ENCODE measurements around the gene TEX51.

The TEX51 gene

DNA sequence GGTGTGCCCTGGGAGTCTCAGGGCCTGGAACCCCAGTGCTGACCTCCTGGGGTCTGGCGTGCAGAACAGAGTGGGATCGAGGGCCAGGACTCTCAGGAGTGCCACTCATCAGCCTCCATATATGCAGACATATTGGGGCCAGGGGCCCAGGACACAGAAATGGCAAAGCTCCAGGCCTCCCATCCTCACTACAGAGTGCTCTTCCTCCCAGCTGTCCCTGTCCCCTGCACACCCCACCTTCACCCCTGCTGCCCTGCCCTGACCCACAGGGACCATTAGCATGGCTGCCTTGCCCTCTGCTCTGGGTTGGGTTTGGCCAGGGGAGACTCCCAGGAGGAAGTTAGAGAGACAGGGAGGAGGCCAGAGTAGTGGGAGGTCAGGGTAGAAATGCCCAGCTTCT is 2.8 kb downstream of the TEX51 start:
- TF ChIP-seq, protein P1, sequence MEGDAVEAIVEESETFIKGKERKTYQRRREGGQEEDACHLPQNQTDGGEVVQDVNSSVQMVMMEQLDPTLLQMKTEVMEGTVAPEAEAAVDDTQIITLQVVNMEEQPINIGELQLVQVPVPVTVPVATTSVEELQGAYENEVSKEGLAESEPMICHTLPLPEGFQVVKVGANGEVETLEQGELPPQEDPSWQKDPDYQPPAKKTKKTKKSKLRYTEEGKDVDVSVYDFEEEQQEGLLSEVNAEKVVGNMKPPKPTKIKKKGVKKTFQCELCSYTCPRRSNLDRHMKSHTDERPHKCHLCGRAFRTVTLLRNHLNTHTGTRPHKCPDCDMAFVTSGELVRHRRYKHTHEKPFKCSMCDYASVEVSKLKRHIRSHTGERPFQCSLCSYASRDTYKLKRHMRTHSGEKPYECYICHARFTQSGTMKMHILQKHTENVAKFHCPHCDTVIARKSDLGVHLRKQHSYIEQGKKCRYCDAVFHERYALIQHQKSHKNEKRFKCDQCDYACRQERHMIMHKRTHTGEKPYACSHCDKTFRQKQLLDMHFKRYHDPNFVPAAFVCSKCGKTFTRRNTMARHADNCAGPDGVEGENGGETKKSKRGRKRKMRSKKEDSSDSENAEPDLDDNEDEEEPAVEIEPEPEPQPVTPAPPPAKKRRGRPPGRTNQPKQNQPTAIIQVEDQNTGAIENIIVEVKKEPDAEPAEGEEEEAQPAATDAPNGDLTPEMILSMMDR (IDR thresholded peaks at IDR 0.05; ENCODE audit: low read depth, low read length): no peak
- Histone ChIP-seq H3K36me3 (no peaks in the 10 kb centered on the region), H3K27me3 (ENCODE audit: insufficient read depth, low read depth, severe bottlenecking) (peaks cover 23% of the 10 kb centered on the region), H3K9me3 (ENCODE audit: severe bottlenecking) (peaks cover 3% of the 10 kb centered on the region), H3K4me3 (ENCODE audit: low read depth, low read length) (no peak overlapping the region), H3K27ac (no peak overlapping the region)
- DNase-seq: no peak

DNA sequence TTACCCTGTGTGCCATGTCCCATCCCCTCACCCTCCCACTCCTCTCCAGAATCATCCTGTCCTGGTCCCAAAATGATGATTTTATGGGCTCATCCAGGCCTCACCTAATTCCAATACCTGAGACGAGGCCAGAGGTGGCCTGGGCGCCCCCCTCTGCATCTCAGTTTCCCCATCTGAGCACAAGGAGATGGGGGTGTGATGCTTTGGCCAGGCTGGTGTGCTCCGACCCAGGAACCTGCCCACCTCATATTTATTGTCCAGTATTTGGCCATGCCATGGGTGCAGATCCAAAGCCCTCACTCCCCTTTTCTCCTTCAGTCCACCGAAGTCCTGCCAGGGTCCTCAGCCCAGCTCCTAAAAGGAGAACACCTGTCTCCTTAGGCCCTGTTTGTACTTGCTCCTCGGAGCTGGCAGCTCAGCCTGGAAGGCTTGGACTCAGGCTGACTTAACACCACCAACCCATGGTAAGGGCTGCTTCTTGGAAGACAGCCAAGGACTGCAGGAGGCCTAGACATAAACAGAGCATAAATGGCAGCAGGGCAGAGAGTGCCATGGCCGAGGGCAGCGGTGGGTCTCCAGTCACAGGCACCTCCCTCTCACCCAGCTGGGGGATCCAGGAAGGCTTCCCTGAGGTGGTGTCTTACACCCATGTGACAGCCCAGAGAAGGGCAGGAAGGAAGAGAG is 3.6 kb downstream of the TEX51 start:
- H3K36me3 ChIP-seq: no peaks in the 10 kb centered on the region
- H3K4me3 ChIP-seq (ENCODE audit: low read depth, low read length): no peak overlapping the region
- H3K27ac ChIP-seq: no peak overlapping the region
- H3K9me3 ChIP-seq (ENCODE audit: severe bottlenecking): peaks cover 3% of the 10 kb centered on the region
- peaks cover 28% of the 10 kb centered on the region for H3K27me3 ChIP-seq (ENCODE audit: insufficient read depth, low read depth, severe bottlenecking)
- TF ChIP-seq, protein P1 (IDR thresholded peaks at IDR 0.05; ENCODE audit: low read depth, low read length): no peak
- no peak for DNase-seq

DNA sequence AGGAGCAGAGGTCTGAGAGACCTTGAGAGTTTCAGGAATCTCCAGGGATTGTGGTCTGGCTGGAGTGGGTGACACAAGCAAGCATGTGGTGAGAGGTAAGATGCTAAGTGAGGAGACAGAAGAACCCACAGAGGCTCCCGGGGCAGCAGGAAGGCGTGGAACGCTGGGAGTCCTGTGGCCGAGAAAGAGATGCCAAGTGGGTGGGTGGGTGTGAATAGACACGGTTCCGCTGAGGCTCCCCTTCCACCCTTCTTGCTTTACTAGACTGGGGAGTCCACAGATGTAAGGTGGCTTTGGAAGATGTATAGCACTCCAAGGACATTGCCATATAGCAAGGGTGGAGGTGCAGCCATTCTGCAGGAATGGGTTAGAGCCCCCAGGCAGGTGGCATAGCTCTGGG is 4.2 kb downstream of the TEX51 start:
- Histone ChIP-seq H3K27ac (no peak overlapping the region), H3K36me3 (no peaks in the 10 kb centered on the region), H3K27me3 (ENCODE audit: insufficient read depth, low read depth, severe bottlenecking) (peaks cover 30% of the 10 kb centered on the region), H3K9me3 (ENCODE audit: severe bottlenecking) (peaks cover 3% of the 10 kb centered on the region), H3K4me3 (ENCODE audit: low read depth, low read length) (no peak overlapping the region)
- DNase-seq: no peak
- TF ChIP-seq, protein P1 (IDR thresholded peaks at IDR 0.05; ENCODE audit: low read depth, low read length): no peak

DNA sequence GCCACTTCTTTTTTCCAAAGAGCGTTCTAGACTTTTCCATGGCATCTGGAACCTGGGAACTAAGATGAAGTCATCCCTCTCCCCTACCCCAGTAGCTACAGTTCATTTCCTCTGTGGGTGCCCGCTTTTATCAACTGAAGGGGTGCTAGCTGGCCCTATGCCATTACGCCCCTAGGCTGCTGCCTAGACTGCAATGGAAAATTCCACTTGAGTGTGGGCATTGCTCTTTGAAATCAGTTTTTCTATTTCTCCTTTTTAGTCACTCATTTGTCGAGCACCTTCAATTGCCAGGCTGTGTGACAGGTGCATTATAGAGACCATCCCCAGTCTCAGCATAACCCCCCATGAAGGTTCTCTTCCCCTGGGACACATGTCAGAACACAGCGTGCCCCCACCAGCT is 7.3 kb downstream of the TEX51 start:
- H3K4me3 ChIP-seq (ENCODE audit: low read depth, low read length): no peak overlapping the region
- H3K9me3 ChIP-seq (ENCODE audit: severe bottlenecking): peaks cover 3% of the 10 kb centered on the region
- DNase-seq: no peak
- H3K36me3 ChIP-seq: no peaks in the 10 kb centered on the region
- peaks cover 33% of the 10 kb centered on the region for H3K27me3 ChIP-seq (ENCODE audit: insufficient read depth, low read depth, severe bottlenecking)
- no peak overlapping the region for H3K27ac ChIP-seq
- TF ChIP-seq, protein P1 (IDR thresholded peaks at IDR 0.05; ENCODE audit: low read depth, low read length): no peak

DNA sequence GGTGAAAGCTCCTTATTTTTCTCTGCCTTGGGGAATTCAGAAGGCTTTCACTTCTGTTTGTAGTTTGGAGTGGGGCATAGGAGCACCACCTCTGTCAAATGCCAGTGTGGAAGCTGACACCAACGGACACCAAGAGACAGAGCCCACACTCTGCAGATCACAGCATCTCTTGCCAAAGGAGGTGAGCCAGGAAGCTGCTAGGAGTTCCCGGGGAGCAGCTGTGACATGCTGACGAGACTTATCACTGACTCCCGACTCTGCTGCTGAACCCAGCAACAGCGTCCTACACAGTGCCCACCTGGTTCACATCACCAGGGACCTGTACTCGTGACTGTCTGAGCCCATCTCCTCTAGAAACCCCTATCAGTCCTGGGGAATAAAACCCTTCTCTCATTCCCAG is 8.1 kb downstream of the TEX51 start:
- H3K4me3 ChIP-seq (ENCODE audit: low read depth, low read length): no peak overlapping the region
- peaks cover 33% of the 10 kb centered on the region for H3K27me3 ChIP-seq (ENCODE audit: insufficient read depth, low read depth, severe bottlenecking)
- TF ChIP-seq, protein P1 (IDR thresholded peaks at IDR 0.05; ENCODE audit: low read depth, low read length): no peak
- DNase-seq: no peak
- no peak overlapping the region for H3K27ac ChIP-seq
- H3K36me3 ChIP-seq: no peaks in the 10 kb centered on the region
- H3K9me3 ChIP-seq (ENCODE audit: severe bottlenecking): peaks cover 3% of the 10 kb centered on the region

DNA sequence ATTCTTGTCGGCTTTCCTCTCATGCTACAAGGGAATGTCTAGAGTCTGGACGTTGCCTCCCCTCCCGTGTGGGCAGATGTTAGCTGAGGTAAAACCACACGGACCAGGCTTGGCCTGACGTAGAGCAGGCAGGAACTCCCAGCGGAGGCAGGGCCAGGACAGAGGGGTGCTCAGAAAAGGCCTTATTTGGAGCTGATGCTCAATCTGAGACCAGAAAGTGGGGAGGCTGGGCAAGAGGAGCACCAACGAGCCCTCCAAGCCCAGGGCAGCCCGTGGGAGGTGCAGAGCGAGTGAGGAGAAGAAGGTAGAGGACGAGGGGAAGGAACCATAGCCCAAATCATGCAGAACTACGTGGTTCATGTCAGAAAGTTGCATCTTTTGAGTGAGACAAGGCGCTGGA is 9.0 kb downstream of the TEX51 start:
- Histone ChIP-seq H3K36me3 (no peaks in the 10 kb centered on the region), H3K9me3 (ENCODE audit: severe bottlenecking) (peaks cover 3% of the 10 kb centered on the region), H3K27ac (no peak overlapping the region), H3K4me3 (ENCODE audit: low read depth, low read length) (no peak overlapping the region), H3K27me3 (ENCODE audit: insufficient read depth, low read depth, severe bottlenecking) (peaks cover 27% of the 10 kb centered on the region)
- TF ChIP-seq, protein P1 (IDR thresholded peaks at IDR 0.05; ENCODE audit: low read depth, low read length): no peak
- no peak for DNase-seq

Data from WERI-Rb-1 (cell line).